HG03060 (cell line): ENCODE measurements around the gene CDH2.

Source experiments
- ATAC-seq: cut with Tn5 transposase; IDR thresholded peaks from one replicate; pipeline ENCODE4 v1.9.1; 2021; ENCODE audit warnings: low read depth, moderate number of reproducible peaks; ENCODE audit not compliant: unreplicated experiment

The CDH2 gene

DNA sequence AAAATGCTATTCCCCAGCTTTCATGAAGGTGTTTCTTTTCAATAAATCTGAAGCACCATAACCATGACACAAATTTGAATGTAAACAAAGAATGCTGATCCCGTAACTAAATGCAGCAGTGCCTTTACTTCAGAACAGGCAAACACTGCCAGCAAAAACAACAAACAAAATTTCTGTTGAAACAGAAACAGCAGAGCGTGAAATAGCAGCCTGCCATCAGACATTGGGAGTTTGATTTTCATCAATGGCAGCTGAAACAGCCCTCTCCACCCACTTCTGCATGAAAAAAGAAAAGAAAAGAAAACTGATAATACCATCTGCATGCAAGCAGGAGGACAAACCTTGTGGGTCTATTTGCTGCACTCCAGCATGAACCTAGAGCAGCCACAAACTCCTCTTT is 128.3 kb downstream of the CDH2 start:
- ATAC-seq = no peak

DNA sequence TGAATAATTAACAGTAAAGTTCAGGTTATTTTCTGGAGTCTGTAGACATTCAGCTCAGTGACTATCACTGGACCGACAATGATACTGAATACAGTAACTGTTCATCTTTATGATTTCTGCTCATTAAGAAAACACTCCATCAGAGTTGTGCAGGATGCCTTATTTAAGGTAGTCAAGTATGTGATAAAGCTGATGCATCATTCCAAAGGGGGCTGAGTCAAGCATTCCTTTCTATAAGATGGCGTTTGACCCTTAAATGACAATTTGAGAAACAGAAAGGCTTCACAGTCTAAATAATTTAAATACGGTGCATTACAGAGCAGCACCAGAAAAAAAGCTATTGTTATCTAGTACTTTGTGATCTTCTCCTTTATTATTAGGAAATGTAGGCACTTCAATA is 131.1 kb downstream of the CDH2 start:
- no peak for ATAC-seq

DNA sequence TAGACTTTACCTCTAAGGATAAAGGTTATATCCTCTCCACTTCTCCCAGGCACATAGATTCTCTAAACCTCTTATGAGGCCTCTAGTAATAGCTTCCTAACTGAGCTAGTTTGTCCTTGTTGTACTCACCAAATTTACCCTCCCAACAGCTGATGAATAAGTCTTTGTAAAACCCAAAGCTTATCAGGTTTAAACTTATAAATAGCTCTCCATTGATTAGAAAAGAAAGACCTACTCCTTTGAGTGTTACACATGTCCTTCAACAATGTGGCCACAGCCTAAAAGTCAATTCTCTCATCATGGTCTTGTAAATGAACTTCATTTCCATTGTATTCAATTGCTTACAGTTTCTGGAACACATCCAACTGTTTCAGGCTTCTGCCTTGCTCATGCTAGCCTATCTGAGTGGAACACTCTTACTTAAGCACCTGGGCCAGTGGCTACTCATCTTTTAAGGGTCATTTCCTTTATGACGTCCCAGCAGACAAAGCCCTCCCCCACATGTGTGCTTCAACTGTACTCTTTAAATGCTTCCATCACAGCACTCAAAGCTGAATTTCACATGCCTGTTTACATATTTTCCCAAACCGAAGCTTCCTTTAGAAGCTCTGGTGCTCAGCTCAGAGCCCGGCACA is 131.6 kb downstream of the CDH2 start:
- no peak for ATAC-seq

DNA sequence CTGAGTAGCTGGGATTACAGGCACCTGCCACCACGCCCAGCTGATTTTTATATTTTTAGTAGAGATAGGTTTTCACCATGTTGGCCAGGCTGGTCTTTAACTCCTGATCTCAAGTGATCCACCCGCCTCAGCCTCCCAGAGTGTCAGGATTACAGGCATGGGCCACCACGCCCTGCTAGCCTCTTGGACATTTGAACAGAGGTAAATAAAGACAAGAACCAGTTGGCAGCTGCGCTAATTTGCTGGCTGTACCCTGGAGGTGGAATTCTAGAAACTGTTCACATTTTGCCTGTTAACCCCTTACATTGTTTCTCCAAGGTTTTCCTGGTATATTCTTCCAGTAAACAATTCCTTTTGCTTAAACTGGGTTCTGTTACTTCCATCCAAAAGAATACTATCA is 132.9 kb downstream of the CDH2 start:
- no peak for ATAC-seq

DNA sequence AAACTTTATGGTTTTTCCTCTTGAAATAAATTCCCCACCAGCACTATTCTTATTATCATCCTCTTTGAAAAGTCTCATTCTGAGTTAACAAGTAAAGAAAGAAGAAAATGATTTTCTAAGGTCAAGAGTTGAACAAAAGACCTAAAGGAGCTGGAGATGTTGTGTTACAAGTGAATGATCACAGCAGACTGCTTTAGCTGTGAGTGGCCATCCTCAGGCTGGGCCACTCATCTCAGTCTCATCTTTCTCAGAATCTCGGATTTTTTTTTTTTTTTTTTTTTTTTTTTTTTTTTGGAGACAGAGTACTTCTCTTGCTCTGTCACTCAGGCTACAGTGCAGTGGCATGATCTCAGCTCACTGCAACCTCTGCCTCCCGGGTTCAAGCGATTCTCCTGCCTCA is 133.3 kb downstream of the CDH2 start:
- ATAC-seq = no peak

DNA sequence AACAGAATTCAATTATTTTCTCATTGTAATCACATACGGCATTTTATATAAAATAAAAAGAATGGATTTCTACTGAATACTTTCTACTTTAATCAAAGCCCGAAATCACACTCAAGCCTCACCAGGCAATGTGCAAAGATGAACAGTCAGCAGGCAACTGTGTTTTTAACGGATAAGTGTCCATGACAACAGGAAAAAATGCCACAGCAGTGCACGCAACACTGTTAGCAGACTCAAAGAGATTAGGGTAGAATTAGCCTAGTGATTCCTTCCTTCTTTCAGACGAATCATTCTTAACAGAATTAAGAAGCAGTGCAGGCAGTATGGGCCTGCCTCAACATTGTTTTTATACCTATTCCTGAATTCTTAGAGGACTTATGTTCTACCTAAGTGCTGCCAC is 135.6 kb downstream of the CDH2 start:
- ATAC-seq = no peak

DNA sequence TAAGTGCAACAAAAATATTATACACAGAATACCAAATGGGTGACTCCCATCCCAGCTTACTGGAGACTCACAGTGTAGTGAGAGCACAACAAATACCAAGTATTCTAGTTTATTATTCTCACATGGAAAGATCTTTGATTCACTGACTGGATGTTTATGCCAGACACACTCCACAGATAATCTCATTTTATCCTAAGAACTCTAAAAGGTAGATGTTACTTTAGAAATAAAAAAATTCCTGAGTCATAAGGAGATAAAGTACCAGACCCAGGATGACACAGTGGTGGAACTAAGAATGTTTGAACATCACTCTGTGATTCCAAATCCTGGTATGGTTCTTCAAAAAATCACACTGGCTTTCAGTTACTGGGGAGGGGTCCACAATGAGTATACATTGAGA is 136.2 kb downstream of the CDH2 start:
- no peak for ATAC-seq

DNA sequence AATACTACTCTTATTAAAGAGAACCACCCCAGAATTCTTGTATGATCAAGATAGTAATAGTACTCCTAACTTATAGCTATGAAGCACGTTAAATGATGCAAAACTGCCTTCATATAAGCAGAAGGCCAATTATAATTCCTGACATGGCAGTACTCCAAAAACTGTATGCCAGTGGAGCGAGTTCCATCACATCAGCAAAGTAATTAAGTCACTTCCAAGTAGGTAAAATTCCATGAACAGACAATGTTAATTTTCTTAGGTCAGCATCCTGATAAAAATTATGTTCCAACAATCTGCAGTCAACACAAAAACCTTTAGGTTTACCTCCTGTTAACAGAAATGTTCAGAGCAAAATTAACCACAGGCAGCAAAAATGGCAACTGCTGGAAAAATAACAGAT is 136.7 kb downstream of the CDH2 start:
- no peak for ATAC-seq

DNA sequence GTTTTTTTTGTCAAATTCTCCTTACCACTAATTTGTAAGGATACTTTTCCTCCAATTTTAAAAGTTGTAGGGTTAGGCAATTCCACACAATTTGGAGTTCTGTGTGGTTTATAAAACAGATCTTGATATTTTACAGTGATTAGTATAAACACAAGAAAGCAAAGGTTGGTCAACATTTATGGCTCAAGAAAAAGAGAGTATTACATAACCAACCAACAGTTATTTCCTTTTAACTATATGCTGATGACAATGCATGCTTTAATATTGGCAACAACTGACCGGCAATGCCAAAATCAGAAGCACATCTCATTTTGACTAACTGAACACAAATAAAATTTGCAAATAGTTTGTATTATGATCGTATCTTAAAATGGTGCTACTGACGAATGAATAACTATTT is 137.2 kb downstream of the CDH2 start:
- no peak for ATAC-seq

DNA sequence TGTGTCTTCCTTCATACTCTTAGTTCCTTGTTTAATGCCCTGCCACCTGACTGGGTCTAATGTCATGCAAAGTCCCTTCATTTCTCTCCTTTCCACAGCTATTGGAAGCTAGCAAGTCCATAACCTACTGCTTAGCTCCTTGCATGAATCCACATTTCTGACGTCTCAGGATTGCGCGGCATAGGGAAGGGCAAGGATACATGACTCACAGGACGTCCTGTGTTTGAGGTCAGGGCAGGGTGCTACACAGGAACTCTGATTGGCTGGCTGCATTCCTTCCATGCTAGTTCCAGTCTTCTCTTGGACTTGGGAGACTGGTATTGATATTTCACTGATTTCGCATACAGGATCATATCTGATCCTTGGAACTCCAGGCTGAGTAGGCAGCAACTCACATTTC is 137.9 kb downstream of the CDH2 start:
- ATAC-seq = no peak

DNA sequence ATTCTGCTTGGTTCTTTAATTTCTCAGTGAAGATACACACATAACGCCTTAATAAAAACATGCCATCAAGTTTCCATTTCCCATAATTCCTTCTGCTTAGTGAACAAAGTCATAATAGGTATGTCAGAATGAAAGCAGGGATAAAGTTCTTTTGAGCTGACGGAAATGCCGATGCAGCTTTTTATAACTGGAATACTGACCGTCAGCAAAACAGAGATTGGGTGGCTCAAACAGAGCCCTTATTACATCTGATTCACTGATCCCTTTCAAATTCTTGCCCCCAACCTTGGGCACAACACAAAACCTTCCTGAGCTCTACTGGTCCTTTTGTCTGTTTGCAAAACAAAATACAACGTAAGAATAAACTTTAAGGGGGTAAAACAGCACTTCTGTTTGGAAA is 140.4 kb downstream of the CDH2 start:
- no peak for ATAC-seq

DNA sequence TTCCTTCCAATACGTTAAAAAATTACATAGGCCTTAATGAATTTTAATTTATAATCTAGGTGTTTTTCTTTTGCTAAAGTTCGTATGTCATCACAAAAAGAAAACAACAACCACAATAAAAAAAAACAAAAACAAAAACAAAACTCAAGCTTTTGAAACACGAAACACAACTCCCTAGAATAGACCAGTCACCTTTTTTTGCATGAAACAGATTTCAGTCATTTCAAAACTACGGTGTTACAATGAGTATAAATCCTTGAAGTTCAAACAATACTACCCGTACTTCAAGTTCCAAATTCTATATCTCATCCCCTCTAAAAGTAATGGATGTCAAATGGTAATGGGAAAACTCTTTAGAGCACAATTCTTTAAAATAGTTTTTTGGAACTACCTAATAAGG is 142.4 kb downstream of the CDH2 start:
- ATAC-seq = no peak

DNA sequence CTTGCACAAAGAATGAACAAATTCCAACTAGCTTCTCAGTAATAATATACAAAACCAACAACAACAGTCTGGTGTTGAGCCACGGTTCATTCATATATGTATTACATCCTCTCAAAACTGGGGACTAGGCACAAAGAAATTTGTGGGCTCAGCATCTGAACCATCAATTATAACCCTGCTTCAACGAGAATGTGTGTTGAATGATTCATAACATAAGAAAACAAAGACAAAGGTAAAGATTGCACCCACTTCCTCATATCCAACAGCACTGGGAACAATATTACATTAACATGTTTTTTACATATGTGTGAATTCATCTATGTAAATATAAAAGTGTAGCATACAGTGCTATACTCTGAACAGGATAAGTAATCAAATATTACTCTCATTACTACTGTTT is 144.8 kb downstream of the CDH2 start:
- no peak for ATAC-seq

DNA sequence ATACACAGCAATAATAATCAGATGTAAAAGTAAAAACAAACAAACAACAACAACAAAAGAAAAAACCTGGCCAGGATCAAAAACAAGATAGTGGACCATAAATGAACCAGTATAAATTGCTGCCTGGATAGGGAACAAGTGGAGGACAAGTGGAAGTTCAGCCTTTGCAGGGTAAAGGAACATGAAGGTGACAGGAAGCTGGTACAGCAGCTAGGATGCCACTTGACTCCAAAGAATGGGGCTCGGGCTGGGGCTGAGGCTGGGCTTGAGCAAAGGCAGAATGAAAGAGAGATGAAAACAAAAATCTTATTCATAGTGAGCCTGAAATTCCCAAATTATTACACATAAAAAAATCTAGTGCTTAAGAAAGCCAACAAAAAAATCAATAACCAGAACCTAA is 146.5 kb downstream of the CDH2 start:
- ATAC-seq = no peak

DNA sequence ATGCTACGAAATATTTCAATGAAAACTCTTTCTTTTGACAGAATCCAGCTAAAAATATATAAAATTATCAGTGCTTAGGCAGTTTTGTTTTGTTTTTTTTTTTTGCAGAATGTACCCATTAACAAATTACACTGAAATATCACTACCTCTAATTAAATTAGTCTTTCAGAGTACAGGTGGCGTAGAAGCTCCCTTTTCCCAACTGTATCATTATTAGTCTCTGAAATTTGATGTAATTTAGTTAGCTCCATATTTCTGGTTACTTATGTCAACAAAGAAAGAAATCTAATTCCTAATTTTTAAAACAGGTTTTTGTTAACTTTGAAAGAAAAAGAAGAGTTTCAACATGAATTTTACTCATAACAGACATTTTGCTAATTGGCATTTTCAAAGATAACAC is 149.2 kb downstream of the CDH2 start:
- no peak for ATAC-seq

DNA sequence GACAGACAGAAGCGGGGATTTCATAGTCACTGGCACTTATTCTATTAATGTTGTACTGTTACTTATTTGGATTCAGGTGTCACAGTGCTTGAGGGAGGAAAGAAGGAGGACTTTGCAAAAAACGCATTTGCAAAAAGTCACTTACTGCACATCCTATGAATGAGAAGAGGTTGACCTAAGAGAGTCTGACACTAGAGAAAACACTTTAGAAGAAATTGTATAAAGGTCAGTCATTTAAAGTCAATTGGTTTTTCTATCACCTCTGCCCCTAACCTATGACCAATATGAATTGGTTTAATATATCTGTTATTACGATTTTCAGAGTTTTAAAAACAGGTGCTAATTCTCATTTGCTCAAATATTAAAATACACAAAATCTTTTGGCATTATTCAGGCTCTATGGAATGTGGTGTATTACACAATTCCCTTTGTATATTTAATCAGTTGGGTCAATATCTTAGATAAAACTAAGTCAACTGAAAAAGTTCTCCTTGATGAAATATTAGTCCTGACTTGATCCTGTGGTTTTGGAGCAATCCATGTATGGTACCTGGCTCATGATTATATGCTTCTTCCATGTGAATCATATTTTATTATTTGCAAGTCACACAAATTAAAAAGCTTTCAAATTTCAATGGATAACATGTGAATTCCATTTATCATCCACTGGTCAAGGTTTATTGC is 157.4 kb downstream of the CDH2 start:
- no peak for ATAC-seq

DNA sequence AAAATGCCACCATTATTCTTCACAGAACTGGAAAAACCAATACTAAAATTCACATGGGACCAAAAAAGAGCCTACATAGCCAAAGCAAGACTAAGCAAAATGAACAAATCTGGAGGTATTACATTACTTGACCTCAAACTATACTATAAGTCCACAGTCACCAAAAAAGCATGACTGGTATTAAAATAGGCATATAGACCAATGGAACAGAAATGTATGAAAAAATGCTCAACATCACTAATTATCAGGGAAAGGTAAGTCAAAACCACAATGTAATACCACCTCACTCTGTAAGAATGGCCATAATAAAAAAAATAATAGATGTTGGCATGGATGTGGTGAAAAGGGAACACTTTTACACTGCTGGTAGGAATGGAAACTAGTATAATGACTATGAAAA is 158.6 kb downstream of the CDH2 start:
- no peak for ATAC-seq

DNA sequence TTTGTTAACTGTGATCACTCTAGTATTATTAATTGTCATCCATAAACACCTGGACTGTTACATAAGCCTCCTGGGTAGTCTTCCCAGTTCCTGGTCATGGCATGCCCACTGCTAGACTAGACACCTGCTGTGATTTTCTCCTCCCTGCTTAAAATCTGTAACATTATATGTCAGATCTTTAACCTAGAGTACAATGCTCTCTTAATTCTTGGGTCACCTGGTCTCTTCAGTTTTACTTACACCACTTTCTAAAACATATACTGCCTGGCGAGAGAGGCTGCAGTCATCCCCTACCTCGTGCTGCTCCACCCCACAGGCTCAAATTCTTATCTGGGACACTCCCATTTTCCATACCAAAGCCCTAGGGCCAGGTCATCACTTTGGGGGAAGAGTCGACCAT is 161.3 kb downstream of the CDH2 start:
- no peak for ATAC-seq

DNA sequence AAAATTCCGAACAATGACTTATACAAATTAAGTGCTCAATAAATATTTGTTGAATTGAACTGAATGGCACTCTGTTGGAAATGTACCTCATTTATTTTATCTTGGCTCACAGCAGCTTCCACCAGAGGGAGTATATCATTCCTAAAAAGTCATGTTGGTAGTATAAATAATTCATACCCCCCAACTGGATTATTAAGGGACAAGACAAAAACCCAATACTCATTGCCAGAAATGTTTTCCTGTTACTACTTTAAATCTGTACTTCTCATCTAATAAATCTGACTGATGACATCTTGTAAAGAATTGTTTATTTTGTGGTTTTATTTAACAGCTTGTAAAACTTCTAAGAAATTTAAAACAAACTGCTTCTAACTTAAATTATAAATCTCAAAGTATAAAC is 163.9 kb downstream of the CDH2 start:
- ATAC-seq = no peak

DNA sequence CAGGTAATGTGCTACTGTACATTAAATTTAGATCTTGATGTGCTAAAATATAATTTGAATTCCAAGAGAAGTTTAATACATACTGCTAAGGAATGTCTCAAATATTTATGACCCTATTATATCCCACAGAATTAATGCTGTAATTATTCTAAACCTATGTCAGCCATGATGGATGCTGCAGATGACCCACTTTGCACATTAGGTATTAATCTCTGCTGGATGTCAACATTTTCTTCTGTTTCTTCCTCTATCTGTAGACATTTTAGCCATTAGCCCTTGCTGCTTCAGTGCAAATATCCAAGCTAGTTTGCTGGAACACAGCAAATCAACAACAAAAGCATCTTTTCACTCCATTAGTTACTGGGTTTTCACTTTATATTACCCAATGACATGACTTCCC is 164.6 kb downstream of the CDH2 start:
- ATAC-seq = no peak

DNA sequence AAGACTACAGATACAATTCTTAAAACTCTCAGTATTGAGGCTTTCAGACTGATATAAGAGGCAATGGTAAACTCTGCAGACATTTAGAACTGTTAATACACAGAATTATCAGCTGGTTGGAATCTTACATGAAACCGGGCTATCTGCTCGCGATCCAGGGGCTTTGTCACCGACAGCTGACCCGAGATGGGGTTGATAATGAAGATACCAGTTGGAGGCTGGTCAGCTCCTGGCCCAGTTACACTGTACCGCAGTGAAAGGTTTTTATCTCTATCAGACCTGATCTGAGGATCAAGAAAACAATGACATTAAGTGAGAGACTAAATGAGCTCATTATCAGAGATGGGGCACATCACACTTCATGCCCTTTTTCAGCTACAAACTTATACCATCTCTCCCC is 167.3 kb downstream of the CDH2 start:
- ATAC-seq = no peak

DNA sequence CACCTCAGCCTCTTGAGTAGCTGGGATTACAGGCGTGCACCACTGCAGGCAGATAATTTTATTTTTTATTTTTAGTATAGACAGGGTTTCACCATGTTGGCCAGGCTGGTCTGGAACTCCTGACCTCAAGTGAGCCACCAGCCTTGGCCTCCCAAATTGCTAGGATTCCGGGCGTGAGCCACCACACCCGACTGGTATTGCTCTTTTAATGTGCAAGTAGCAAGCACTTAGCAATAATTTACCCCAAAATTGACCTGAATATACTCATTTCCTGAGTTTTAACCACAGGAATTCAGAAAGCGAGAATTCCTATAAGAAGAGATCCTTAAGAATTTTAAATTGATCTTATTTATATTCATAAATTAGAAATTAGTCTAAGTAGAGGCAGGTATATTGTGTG is 169.1 kb downstream of the CDH2 start:
- ATAC-seq = no peak

DNA sequence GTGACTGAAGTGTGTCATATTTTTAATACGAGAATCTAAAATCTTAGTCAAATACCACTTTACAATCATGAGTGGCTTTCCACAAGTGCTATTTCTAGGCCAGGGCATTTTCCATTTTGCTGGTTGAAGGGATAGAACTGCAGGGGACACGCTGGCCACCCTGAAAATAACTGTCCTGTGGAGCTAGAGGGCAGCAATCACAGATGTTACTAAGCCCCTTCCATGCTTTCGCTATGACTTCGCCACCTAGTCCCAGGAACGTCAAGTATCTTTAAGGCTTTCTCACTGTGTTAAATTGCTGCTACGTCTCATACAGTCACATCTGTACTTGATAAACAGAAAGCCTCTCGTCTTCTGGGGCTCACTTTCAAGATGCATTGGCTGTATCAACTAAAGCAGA is 171.8 kb downstream of the CDH2 start:
- ATAC-seq = no peak
